ENCODE measurements around the gene SPP2. TPM values are rescaled to one million over a fixed set of nuclear protein-coding genes. Genes with fewer than 3 reads are reported as not detected.

The SPP2 gene
- total RNA-seq, 4 donors from 2014 or later: not detected

DNA sequence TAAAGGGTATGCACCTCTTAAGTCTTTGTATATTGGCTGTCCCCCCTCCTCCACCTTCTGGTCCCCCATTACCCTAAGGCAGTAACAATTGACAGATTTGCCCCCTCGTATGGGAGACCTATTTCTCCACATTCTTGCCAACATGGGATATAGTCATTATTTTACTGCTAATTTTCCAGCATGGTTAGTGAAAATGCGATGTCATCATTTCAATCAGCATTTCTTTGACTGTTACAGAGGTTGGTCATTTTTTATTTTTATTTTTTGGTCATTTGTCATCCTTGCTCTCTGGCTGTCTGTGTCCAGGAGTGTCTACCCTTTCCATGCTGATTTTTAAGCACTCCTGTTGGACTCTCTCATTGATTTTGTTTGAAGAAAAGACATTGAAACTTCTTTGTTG is 45.4 kb upstream of the SPP2 start:
- 71 to 78% methylated on average over 1 to 2 of the region's 2 CpGs for WGBS, 2 donors (ENCODE audit: low coverage in 1 of 2)
- Histone ChIP-seq H3K36me3 (no peaks in the 10 kb centered on the region), H3K4me3 (no peak overlapping the region), H3K27me3 (peaks cover 26% of the 10 kb centered on the region), H3K4me1 (no peaks in the 10 kb centered on the region), H3K9me3 (no peaks in the 10 kb centered on the region), H3K27ac (no peak overlapping the region)
- no peak for ATAC-seq
- TF ChIP-seq POLR2AphosphoS5 (IDR thresholded peaks at IDR 0.05) (no peak), EP300 (IDR thresholded peaks at IDR 0.05) (no peak), POLR2A (IDR thresholded peaks at IDR 0.05) (no peak)
- TF ChIP-seq, protein P1, sequence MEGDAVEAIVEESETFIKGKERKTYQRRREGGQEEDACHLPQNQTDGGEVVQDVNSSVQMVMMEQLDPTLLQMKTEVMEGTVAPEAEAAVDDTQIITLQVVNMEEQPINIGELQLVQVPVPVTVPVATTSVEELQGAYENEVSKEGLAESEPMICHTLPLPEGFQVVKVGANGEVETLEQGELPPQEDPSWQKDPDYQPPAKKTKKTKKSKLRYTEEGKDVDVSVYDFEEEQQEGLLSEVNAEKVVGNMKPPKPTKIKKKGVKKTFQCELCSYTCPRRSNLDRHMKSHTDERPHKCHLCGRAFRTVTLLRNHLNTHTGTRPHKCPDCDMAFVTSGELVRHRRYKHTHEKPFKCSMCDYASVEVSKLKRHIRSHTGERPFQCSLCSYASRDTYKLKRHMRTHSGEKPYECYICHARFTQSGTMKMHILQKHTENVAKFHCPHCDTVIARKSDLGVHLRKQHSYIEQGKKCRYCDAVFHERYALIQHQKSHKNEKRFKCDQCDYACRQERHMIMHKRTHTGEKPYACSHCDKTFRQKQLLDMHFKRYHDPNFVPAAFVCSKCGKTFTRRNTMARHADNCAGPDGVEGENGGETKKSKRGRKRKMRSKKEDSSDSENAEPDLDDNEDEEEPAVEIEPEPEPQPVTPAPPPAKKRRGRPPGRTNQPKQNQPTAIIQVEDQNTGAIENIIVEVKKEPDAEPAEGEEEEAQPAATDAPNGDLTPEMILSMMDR (IDR thresholded peaks at IDR 0.05): no peak

DNA sequence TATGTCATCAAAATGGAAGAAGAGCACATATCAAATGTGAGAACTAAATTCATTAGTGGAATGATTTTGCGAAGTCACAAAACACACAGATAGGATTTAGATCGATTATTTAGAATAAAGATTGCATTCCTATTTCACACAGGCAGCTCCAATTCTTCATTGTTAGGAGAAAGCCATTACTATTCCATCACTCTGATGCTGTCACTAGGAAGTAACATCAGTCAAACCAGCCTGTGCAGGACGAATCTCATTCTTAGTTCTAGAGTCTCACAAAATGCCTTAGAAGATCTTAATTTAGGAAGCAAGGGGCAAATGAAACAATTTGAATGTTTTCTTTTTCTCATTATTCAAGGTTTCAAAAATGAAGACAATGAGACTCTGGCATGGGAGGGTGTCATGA is 44.0 kb upstream of the SPP2 start:
- no peak overlapping the region for H3K4me3 ChIP-seq
- ATAC-seq: no peak
- H3K27me3 ChIP-seq: peaks cover 24% of the 10 kb centered on the region
- H3K9me3 ChIP-seq: peaks cover 0 to 13% (median 0%) of the 10 kb centered on the region in 3 donors
- WGBS, 2 donors (ENCODE audit: low coverage in 1 of 2): 56 to 59% methylated on average over 3 of the region's 3 CpGs
- H3K4me1 ChIP-seq: no peaks in the 10 kb centered on the region
- TF ChIP-seq EP300 (IDR thresholded peaks at IDR 0.05) (no peak), POLR2AphosphoS5 (IDR thresholded peaks at IDR 0.05) (no peak), POLR2A (IDR thresholded peaks at IDR 0.05) (no peak)
- TF ChIP-seq, protein P1 (IDR thresholded peaks at IDR 0.05): no peak
- no peaks in the 10 kb centered on the region for H3K36me3 ChIP-seq
- H3K27ac ChIP-seq: no peak overlapping the region

DNA sequence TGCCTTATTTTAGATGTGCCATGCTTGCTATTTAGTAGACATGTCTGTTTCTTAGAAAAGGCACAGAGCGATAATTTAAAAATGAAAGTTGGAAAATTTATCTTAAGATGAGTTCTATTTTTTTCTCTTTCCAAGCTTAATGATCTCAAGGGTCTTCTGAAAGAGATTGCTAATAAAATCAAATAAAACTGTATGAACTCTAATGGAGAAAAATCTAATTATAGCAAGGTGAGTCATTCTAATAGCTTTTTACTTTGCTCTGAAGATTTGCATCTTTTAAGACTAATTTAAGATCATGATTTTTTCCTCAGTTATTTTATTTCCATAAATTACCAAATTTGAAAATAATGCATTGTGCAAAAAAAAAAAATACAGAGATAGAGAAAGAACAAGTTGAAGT is 36.1 kb upstream of the SPP2 start:
- Histone ChIP-seq H3K9me3 (peaks cover 0 to 21% (median 0%) of the 10 kb centered on the region in 3 donors), H3K27me3 (peaks cover 27% of the 10 kb centered on the region), H3K4me3 (no peak overlapping the region), H3K36me3 (no peaks in the 10 kb centered on the region), H3K27ac (no peak overlapping the region), H3K4me1 (no peaks in the 10 kb centered on the region)
- WGBS, 2 donors (ENCODE audit: low coverage in 1 of 2): 92% methylated on average over 1 of the region's 1 CpG
- ATAC-seq: no peak
- no peak for TF ChIP-seq POLR2AphosphoS5 (IDR thresholded peaks at IDR 0.05)

DNA sequence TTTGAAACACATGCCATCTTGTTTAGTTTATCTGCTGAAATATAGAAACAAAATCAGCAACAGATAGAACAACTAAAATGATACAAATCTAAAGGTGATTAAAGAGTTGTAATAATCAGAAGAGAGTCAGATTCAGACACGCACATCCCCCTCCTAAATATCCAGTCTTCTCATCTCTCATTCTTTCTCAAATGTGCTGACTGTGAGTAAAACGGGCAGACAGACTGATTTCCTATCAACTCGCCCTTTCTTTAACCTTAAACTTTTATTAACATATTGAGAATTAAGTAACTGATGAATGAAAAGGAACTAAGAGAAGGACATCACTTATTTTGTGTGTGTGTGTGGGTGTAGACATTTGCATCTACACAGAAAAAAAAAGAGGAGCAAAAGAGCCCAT is 34.6 kb upstream of the SPP2 start:
- H3K27me3 ChIP-seq: peaks cover 29% of the 10 kb centered on the region
- 21 to 28% methylated on average over 3 of the region's 3 CpGs for WGBS, 2 donors (ENCODE audit: low coverage in 1 of 2)
- H3K4me1 ChIP-seq: no peaks in the 10 kb centered on the region
- H3K36me3 ChIP-seq: no peaks in the 10 kb centered on the region
- H3K27ac ChIP-seq: no peak overlapping the region
- ATAC-seq: no peak
- no peak overlapping the region for H3K4me3 ChIP-seq
- TF ChIP-seq EP300 (IDR thresholded peaks at IDR 0.05) (no peak), POLR2AphosphoS5 (IDR thresholded peaks at IDR 0.05) (no peak), POLR2A (IDR thresholded peaks at IDR 0.05) (no peak)
- TF ChIP-seq, protein P1 (IDR thresholded peaks at IDR 0.05): no peak
- peaks cover 0 to 15% (median 0%) of the 10 kb centered on the region in 3 donors for H3K9me3 ChIP-seq

DNA sequence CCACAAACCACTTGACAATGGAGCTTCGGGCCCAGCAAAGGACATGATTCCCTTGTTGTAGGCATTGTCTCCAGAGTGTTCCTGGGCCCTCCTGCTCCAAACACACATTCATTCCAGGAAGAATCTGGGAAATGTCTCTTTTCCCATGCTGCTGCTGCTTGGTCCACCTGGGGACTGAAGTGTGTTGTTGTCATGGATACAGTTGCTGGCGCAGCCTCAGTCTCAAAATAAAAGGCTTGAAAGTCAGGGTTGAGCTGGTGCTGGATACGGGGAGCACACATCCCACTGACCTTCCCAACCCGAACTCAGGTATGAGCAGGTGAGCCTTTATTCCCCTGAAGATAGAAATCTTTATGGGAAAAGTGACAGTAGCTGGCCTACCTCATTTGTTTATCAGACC is 30.6 kb upstream of the SPP2 start:
- Histone ChIP-seq H3K27me3 (peaks cover 35% of the 10 kb centered on the region), H3K27ac (no peak overlapping the region), H3K36me3 (no peaks in the 10 kb centered on the region), H3K4me3 (no peak overlapping the region), H3K4me1 (no peaks in the 10 kb centered on the region), H3K9me3 (peaks cover 0 to 12% (median 0%) of the 10 kb centered on the region in 3 donors)
- ATAC-seq: no peak
- WGBS, 2 donors (ENCODE audit: low coverage in 1 of 2): 80 to 93% methylated on average over 1 to 3 of the region's 4 CpGs
- no peak for TF ChIP-seq POLR2A (IDR thresholded peaks at IDR 0.05)
- TF ChIP-seq POLR2AphosphoS5 (IDR thresholded peaks at IDR 0.05): no peak
- no peak for TF ChIP-seq EP300 (IDR thresholded peaks at IDR 0.05)
- TF ChIP-seq, protein P1 (IDR thresholded peaks at IDR 0.05): no peak
